GM12892 (cell line): ENCODE data around the gene IMMP2L.

Experiments
- POLR2A ChIP-seq: IDR thresholded peaks from 2 replicates; pipeline ENCODE4 v1.6.1; 2011; ENCODE audit warnings: low read depth, low read length, control low read depth
- POLR2AphosphoS5 ChIP-seq: IDR thresholded peaks from 2 replicates; pipeline ENCODE4 v1.6.1; 2011; ENCODE audit warnings: low read depth, low read length, control low read depth
- TAF1 ChIP-seq: IDR thresholded peaks from 2 replicates; pipeline ENCODE4 v1.6.1; 2011; ENCODE audit warnings: low read depth, mild to moderate bottlenecking, control low read depth, low read length, borderline replicate concordance

GRCh38 chr7:111388912-111389311, 173.4 kb downstream of the IMMP2L start:
- TF ChIP-seq POLR2A (no peak), POLR2AphosphoS5 (no peak), TAF1 (no peak)
